DND-41 (cell line): ENCODE data around the gene ADPRHL1.

Source experiments
- ATAC-seq: fragments of 200-7000 bp; cut with Tn5 transposase; 3 replicates; pipeline ENCODE4 v1.9.1; 2021; ENCODE audit warnings: low read depth; ENCODE audit not compliant: insufficient read depth
- DNase-seq: peaks from one replicate; pipeline ENCODE4 v3.0.0-alpha.2; 2020
- H2AFZ ChIP-seq: 2 replicates; pipeline ENCODE4 v1.6.0; 2012; ENCODE audit warnings: low read depth, low read length
- H3K27ac ChIP-seq: 2 replicates; pipeline ENCODE4 v1.5.1; 2012; ENCODE audit warnings: low read length, inconsistent platforms
- H3K27me3 ChIP-seq: fragments of 200-600 bp; sonication (generic); 2 replicates; pipeline ENCODE4 v1.6.0; 2012; ENCODE audit warnings: low read length, mild to moderate bottlenecking, inconsistent platforms; ENCODE audit not compliant: insufficient read depth, poor library complexity
- H3K36me3 ChIP-seq: 2 replicates; pipeline ENCODE4 v1.5.1; 2012; ENCODE audit warnings: low read length, inconsistent platforms; ENCODE audit not compliant: insufficient read depth
- H3K4me1 ChIP-seq: 2 replicates; pipeline ENCODE4 v1.5.1; 2012; ENCODE audit warnings: mild to moderate bottlenecking, low read length; ENCODE audit not compliant: insufficient read depth
- H3K4me2 ChIP-seq: 2 replicates; pipeline ENCODE4 v1.6.0; 2012; ENCODE audit warnings: mild to moderate bottlenecking, moderate library complexity, low read length, inconsistent platforms; ENCODE audit not compliant: insufficient read depth
- H3K4me3 ChIP-seq, 2 experiments: fragments of 200-600 bp in 1 of 2; shearing (Covaris generic) in 1 of 2; 2 replicates each; pipeline ENCODE4 v1.5.1; 2012 to 2016; ENCODE audit warnings: inconsistent platforms in 2 of 2, low read length in 2 of 2, mild to moderate bottlenecking in 2 of 2, low read depth in 1 of 2, moderate library complexity in 1 of 2
- H3K79me2 ChIP-seq: 2 replicates; pipeline ENCODE4 v1.6.0; 2012; ENCODE audit warnings: low read length, inconsistent platforms; ENCODE audit not compliant: insufficient read depth
- H3K9ac ChIP-seq: 2 replicates; pipeline ENCODE4 v1.6.0; 2012; ENCODE audit warnings: low read depth, mild to moderate bottlenecking, inconsistent platforms, low read length, moderate library complexity
- H3K9me3 ChIP-seq: 2 replicates; pipeline ENCODE4 v1.5.1; 2012; ENCODE audit warnings: low read length, moderate library complexity, mild to moderate bottlenecking, inconsistent platforms; ENCODE audit not compliant: insufficient read depth, severe bottlenecking
- H4K20me1 ChIP-seq: 2 replicates; pipeline ENCODE4 v1.6.0; 2012; ENCODE audit warnings: low read length; ENCODE audit not compliant: insufficient read depth
- CTCF ChIP-seq: IDR thresholded peaks from 2 replicates; pipeline ENCODE4 v1.5.1; 2012; ENCODE audit warnings: borderline replicate concordance, low read length, moderate library complexity, mild to moderate bottlenecking; ENCODE audit not compliant: poor library complexity, severe bottlenecking; ENCODE audit errors: extremely low read depth
- EZH2 ChIP-seq: IDR thresholded peaks from 3 replicates; pipeline ENCODE4 v1.6.1; 2012; ENCODE audit warnings: borderline replicate concordance, low read depth, mild to moderate bottlenecking, moderate library complexity, low read length, inconsistent platforms; ENCODE audit not compliant: severe bottlenecking

ADPRHL1 gene

GRCh38 chr13:113425941-113426590 is 27.2 kb downstream of the ADPRHL1 start:
- H3K27ac ChIP-seq: no peak overlapping the region
- no peak overlapping the region for H2AFZ ChIP-seq
- no peak for ATAC-seq
- H3K4me1 ChIP-seq: no peaks in the 10 kb centered on the region
- H3K27me3 ChIP-seq: no peaks in the 10 kb centered on the region
- H3K4me2 ChIP-seq: no peak overlapping the region
- no peak overlapping the region for H3K4me3 ChIP-seq
- no peaks in the 10 kb centered on the region for H3K9me3 ChIP-seq
- no peak for DNase-seq
- peaks cover 3% of the 10 kb centered on the region for H4K20me1 ChIP-seq
- H3K9ac ChIP-seq: no peak overlapping the region
- no peak for TF ChIP-seq CTCF
- no peak for TF ChIP-seq EZH2
- H3K79me2 ChIP-seq: no peaks in the 10 kb centered on the region
- no peaks in the 10 kb centered on the region for H3K36me3 ChIP-seq

DNA sequence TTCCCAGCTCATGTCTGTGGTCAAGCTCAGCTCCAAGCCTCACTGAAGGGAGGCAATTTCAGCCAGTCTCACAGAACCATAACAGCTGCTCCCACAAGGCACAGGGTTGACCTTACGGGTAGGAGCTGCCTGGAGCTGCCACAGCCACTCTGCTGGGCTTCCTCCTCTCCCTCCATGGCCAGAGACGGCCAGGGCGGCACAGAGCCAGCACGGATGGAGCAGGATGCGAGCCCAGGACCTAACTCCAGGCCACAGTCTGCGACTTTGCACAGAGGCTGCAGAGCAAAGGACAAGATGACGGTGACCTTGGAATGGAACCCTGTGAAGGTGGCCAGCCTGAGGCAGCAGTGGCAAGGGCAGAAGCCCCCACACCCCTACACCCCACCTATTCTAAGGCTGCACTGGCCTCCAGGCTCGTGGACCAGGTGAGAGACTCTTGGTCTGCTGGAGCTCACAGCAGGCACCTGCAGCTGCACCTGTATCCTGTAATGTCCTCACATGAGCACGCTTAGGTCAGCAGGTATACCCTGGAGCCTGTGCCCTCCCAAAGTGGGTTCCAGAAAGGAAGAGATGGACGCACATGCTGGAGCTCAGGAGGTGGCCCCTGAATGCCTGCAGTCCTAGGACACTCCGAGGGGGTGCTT is 29.6 kb downstream of the ADPRHL1 start:
- H3K27ac ChIP-seq: no peak overlapping the region
- no peak overlapping the region for H2AFZ ChIP-seq
- H3K36me3 ChIP-seq: no peaks in the 10 kb centered on the region
- peaks cover 8% of the 10 kb centered on the region for H4K20me1 ChIP-seq
- H3K79me2 ChIP-seq: no peaks in the 10 kb centered on the region
- TF ChIP-seq EZH2: no peak
- no peak for TF ChIP-seq CTCF
- DNase-seq: no peak
- H3K9me3 ChIP-seq: no peaks in the 10 kb centered on the region
- H3K4me3 ChIP-seq: no peak overlapping the region
- no peak for ATAC-seq
- no peaks in the 10 kb centered on the region for H3K4me1 ChIP-seq
- H3K27me3 ChIP-seq: peaks cover under 1% of the 10 kb centered on the region
- no peak overlapping the region for H3K9ac ChIP-seq
- no peak overlapping the region for H3K4me2 ChIP-seq

GRCh38 chr13:113422807-113423519 is 30.3 kb downstream of the ADPRHL1 start:
- H4K20me1 ChIP-seq: peaks cover 10% of the 10 kb centered on the region
- no peak overlapping the region for H3K27ac ChIP-seq
- ATAC-seq: no peak
- no peak overlapping the region for H3K4me2 ChIP-seq
- peaks cover 3% of the 10 kb centered on the region for H3K27me3 ChIP-seq
- no peaks in the 10 kb centered on the region for H3K4me1 ChIP-seq
- no peaks in the 10 kb centered on the region for H3K79me2 ChIP-seq
- TF ChIP-seq EZH2 (no peak), CTCF (no peak)
- H3K4me3 ChIP-seq: no peak overlapping the region
- no peak for DNase-seq
- no peaks in the 10 kb centered on the region for H3K9me3 ChIP-seq
- H3K36me3 ChIP-seq: no peaks in the 10 kb centered on the region
- H2AFZ ChIP-seq: no peak overlapping the region
- H3K9ac ChIP-seq: no peak overlapping the region
